Measurements from ENCODE around the gene CCDC47. TPM values are rescaled to one million over a fixed set of nuclear protein-coding genes. Genes with fewer than 3 reads are reported as not detected.

CCDC47 gene
- total and polyA plus RNA-seq, 2 of the 13 experiments (the other 11 are each of a cell fraction or from before 2014, with no cell fraction given): 59.3 to 99.5 TPM

- TF ChIP-seq, protein P1, sequence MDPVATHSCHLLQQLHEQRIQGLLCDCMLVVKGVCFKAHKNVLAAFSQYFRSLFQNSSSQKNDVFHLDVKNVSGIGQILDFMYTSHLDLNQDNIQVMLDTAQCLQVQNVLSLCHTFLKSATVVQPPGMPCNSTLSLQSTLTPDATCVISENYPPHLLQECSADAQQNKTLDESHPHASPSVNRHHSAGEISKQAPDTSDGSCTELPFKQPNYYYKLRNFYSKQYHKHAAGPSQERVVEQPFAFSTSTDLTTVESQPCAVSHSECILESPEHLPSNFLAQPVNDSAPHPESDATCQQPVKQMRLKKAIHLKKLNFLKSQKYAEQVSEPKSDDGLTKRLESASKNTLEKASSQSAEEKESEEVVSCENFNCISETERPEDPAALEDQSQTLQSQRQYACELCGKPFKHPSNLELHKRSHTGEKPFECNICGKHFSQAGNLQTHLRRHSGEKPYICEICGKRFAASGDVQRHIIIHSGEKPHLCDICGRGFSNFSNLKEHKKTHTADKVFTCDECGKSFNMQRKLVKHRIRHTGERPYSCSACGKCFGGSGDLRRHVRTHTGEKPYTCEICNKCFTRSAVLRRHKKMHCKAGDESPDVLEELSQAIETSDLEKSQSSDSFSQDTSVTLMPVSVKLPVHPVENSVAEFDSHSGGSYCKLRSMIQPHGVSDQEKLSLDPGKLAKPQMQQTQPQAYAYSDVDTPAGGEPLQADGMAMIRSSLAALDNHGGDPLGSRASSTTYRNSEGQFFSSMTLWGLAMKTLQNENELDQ (CRISPR knock-in tag; IDR thresholded peaks at IDR 0.05; ENCODE audit: borderline replicate concordance): no peak
- TF ChIP-seq NFRKB (IDR thresholded peaks at IDR 0.05): no peak
- no peak for TF ChIP-seq ZBTB40 (IDR thresholded peaks at IDR 0.05)
- peak; percentile 73 for TF ChIP-seq ZBTB40 (CRISPR knock-in tag; IDR thresholded peaks at IDR 0.05)
- TF ChIP-seq ZNF207 (IDR thresholded peaks at IDR 0.05; ENCODE audit: borderline replicate concordance): no peak
- peak; percentile 47 for TF ChIP-seq PHF21A (CRISPR knock-in tag; IDR thresholded peaks at IDR 0.05)
- TF ChIP-seq ZFP41 (CRISPR knock-in tag; IDR thresholded peaks at IDR 0.05; ENCODE audit: borderline replicate concordance): no peak
- peak; percentile 66; the same call in 1 of the 2 replicates for TF ChIP-seq NR2C2 (CRISPR knock-in tag; IDR thresholded peaks at IDR 0.05; ENCODE audit: borderline replicate concordance)
- peak; percentile 77 for TF ChIP-seq ZNF543 (CRISPR knock-in tag; IDR thresholded peaks at IDR 0.05)
- TF ChIP-seq SNAPC4 (CRISPR knock-in tag; IDR thresholded peaks at IDR 0.05): peak; percentile 95
- TF ChIP-seq POLR2AphosphoS2 (IDR thresholded peaks at IDR 0.05; ENCODE audit: low read depth, low read length): no peak
- TF ChIP-seq SRSF4 (IDR thresholded peaks at IDR 0.05; ENCODE audit: low read depth, low read length, poor library complexity, severe bottlenecking): no peak
Measured at GRCh38 chr17:63741408-63742173, 31.8 kb downstream of the CCDC47 start, which contains the start of gene STRADA (continued).
